Upper lobe of left lung (tissue), 6 donors: Measurements from ENCODE around the gene TAS2R30. TPM values are rescaled to one million over a fixed set of nuclear protein-coding genes. Genes with fewer than 3 reads are reported as not detected.

Experiments
- ATAC-seq, 2 donors: fragments of 200-7000 bp; cut with Tn5 transposase; one replicate each; pipeline ENCODE4 v1.9.1; 2022; ENCODE audit warnings: mild to moderate bottlenecking in 2 of 2, moderate library complexity in 2 of 2; ENCODE audit not compliant: low FRiP score in 2 of 2
- DNase-seq, 2 donors: peaks; one replicate each; pipeline ENCODE4 v3.0.0-alpha.2; 2019 to 2020
- H3K27ac ChIP-seq, 4 donors: fragments of 200-600 bp; sonication (generic); one replicate each; pipeline ENCODE4 v1.5.1; 2016 to 2019
- H3K27me3 ChIP-seq, 4 donors: fragments of 200-600 bp; sonication (generic); one replicate each; pipeline ENCODE4 v1.5.1; 2017 to 2019
- H3K36me3 ChIP-seq, 4 donors: fragments of 200-600 bp; sonication (generic); one replicate each; pipeline ENCODE4 v1.5.1; 2016 to 2019
- H3K4me1 ChIP-seq, 4 donors: fragments of 200-600 bp; sonication (generic); one replicate each; pipeline ENCODE4 v1.5.1; 2018 to 2019
- H3K4me3 ChIP-seq, 4 donors: fragments of 200-600 bp; sonication (generic); one replicate each; pipeline ENCODE4 v1.5.1; 2017 to 2019; ENCODE audit warnings: mild to moderate bottlenecking in 2 of 4, moderate library complexity in 1 of 4
- H3K9me3 ChIP-seq, 4 donors: fragments of 200-600 bp; sonication (generic); one replicate each; pipeline ENCODE4 v1.5.1; 2018 to 2019
- EP300 ChIP-seq, 4 donors: sonication (generic); formaldehyde crosslinking; IDR thresholded peaks; one replicate each; pipeline ENCODE4 v1.5.1; 2017; ENCODE audit warnings: antibody characterized with exemption in 4 of 4, control low read depth in 2 of 4
- POLR2A ChIP-seq, 4 donors: fragments of 450-650 bp; IDR thresholded peaks; one replicate each; pipeline ENCODE4 v1.5.1; 2016 to 2017; ENCODE audit warnings: antibody characterized with exemption in 4 of 4, mild to moderate bottlenecking in 2 of 4
- POLR2AphosphoS5 ChIP-seq, 2 donors: sonication (generic); formaldehyde crosslinking; IDR thresholded peaks; one replicate each; pipeline ENCODE4 v1.5.1; 2017; ENCODE audit warnings: antibody characterized with exemption in 2 of 2
- WGBS, 2 donors: methylation state at CpG; one replicate each; pipeline ENCODE4 v1.1.5; 2017 to 2018; 5-methylcytosine and 5-hydroxymethylcytosine counted together
- total RNA-seq, 6 donors: library from RNA; depleted of rRNA in 4 of 6; stranded (reverse); fragments of >200 nt in 4 of 6; gene quantifications; one replicate each; pipeline versions ENCODE4 v1.1.0 to v1.2.1, GENCODE V29; 2016 to 2021
- TF ChIP-seq, protein P1 (sequence below), 6 experiments: fragments of 450-650 bp in 4 of 6; fragments of 200-600 bp in 2 of 6; sonication (generic) in 2 of 6; IDR thresholded peaks; one replicate each; pipeline ENCODE4 v1.5.1; 2016 to 2019; ENCODE audit warnings: antibody characterized with exemption in 6 of 6
- donor health status: DM: no; HTN: no; CAD: no; lungs with moderate emphysema.
- donor health status: DM: no; HTN: yes; CAD: no; lungs with severe emphysema.

Gene TAS2R30
- total RNA-seq, 6 donors from 2014 or later: 1.4 to 20.2 (median 6.0) TPM

DNA sequence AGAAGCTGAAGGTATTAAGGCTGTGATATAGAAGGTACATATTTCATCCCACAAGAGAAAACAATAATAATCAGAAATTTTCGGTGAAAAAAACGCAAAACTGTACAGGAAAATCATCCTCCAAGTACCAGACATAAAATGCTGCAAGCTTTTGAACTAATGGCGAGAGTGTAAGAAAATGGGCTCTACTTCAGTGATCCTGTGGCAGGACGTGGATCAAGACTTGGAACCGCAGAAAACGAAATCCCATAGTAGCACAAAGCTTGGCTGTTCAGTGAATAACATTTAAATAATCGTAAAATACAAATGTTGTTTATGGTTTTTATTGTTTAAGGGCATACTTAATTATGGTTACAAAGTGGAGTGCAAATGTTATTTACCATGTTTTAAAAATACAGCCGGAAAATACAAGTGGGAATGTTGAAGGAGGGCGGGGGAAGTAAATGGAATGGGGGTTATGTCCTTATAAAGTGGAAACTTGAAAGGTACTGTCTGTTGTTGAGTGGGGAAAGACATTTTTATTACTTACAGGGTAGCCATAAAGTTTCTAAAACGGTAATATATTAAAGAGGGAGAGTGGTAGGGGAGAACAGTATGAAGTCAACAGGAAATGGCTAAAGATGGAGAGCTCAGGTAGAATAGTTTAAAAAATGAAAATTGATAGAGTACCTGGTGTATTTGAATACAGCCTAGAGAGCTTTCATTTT lies 37.7 kb upstream of the TAS2R30 start:
- TF ChIP-seq EP300 (IDR thresholded peaks at IDR 0.05) (no peak), POLR2A (IDR thresholded peaks at IDR 0.05) (no peak), POLR2AphosphoS5 (IDR thresholded peaks at IDR 0.05) (no peak)
- TF ChIP-seq, protein P1, sequence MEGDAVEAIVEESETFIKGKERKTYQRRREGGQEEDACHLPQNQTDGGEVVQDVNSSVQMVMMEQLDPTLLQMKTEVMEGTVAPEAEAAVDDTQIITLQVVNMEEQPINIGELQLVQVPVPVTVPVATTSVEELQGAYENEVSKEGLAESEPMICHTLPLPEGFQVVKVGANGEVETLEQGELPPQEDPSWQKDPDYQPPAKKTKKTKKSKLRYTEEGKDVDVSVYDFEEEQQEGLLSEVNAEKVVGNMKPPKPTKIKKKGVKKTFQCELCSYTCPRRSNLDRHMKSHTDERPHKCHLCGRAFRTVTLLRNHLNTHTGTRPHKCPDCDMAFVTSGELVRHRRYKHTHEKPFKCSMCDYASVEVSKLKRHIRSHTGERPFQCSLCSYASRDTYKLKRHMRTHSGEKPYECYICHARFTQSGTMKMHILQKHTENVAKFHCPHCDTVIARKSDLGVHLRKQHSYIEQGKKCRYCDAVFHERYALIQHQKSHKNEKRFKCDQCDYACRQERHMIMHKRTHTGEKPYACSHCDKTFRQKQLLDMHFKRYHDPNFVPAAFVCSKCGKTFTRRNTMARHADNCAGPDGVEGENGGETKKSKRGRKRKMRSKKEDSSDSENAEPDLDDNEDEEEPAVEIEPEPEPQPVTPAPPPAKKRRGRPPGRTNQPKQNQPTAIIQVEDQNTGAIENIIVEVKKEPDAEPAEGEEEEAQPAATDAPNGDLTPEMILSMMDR (IDR thresholded peaks at IDR 0.05): no peak
- no peaks in the 10 kb centered on the region for H3K27me3 ChIP-seq
- no peaks in the 10 kb centered on the region for H3K36me3 ChIP-seq
- no peak for DNase-seq
- WGBS, 2 donors: 4 to 6% methylated on average over 10 of the region's 10 CpGs
- peak overlapping the region; percentile 66 to 89 (median 84) for H3K4me3 ChIP-seq
- no peak for ATAC-seq
- peaks cover 23 to 35% (median 31%) of the 10 kb centered on the region in 4 donors for H3K4me1 ChIP-seq
- no peaks in the 10 kb centered on the region for H3K9me3 ChIP-seq
- H3K27ac ChIP-seq: peak overlapping the region; percentile 94 to 99 (median 97)

DNA sequence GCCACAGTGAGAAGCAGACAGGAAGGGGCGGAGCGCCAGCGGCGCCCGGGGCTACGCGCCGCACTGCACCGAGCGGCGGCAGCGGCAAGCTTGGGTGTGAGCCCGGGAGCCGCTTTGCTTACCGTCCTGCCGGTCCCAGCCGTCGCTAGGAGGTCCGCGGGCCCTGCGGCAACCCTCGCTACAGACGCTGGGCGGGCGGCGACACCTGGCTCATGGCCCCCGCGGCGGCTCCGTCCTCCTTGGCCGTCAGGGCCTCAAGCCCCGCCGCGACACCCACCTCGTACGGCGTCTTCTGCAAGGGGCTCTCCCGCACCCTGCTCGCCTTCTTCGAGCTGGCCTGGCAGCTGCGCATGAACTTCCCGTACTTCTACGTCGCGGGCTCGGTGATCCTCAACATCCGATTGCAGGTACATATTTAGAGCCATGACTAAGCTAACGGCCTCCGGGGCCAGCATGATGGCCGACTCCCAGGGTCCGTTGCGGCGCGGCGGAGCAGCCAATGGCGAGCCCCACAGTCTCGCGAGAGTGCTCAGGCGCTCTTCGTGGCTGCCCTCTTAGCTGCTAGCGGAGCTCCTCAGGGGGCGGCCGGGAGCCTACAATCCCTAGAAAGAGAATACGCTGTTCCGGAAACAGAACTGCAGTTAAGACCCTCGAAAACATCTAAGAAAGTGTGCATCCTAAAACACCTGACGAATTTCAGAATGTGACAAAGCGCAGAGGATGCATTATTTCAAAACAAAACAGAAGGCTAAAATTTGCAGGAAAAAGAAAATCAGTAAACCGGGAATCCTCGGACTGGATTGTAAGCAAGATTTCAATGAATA lies 36.9 kb upstream of the TAS2R30 start, which contains the start of gene SMIM10L1:
SMIM10L1 (plus strand) TSS at position 50 of the 824 bp plus-strand sequence; CDS start at position 213, 163 bp downstream.
- Histone ChIP-seq H3K4me3 (peak within 1 kb of the TSS; percentile 66 to 89 (median 84)), H3K4me1 (peaks cover 23 to 35% (median 31%) of the 10 kb centered on the region in 4 donors), H3K9me3 (no peaks in the 10 kb centered on the region), H3K27me3 (no peaks in the 10 kb centered on the region), H3K36me3 (no peaks in the 10 kb centered on the region), H3K27ac (peak within 1 kb of the TSS; percentile 94 to 99 (median 97))
- no peak for TF ChIP-seq EP300 (IDR thresholded peaks at IDR 0.05)
- TF ChIP-seq POLR2AphosphoS5 (IDR thresholded peaks at IDR 0.05): peak; percentile 70 to 81
- TF ChIP-seq, protein P1 (IDR thresholded peaks at IDR 0.05): peak in 4 of 6 experiments; percentile 5 to 43 (median 28)
- TF ChIP-seq POLR2A (IDR thresholded peaks at IDR 0.05): peak in 3 of 4 donors; percentile 67 to 81 (median 79)
- DNase-seq (peak; percentile 95 to 96), ATAC-seq (peak; percentile 98 to 100)
- 0 to 1% methylated on average over 14 to 69 of the region's 70 CpGs for WGBS, 2 donors

DNA sequence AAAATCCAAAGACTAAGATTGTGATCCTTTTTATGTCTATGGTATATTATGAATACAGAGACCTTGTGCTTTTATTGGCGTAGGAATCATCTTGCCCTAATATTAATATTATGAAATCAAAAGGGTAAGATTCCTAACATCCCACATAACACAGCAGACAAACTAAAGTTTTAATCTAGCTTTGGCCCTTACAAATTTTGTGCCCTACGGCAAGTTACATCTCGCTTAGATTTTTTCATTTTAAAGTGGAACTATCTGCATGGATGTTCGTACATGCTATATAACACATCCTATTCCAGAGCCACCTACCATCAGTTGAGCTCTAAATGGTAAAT lies 36.3 kb upstream of the TAS2R30 start:
- Histone ChIP-seq H3K9me3 (no peaks in the 10 kb centered on the region), H3K27me3 (no peaks in the 10 kb centered on the region), H3K27ac (peak overlapping the region; percentile 94 to 99 (median 97)), H3K4me1 (peaks cover 23 to 35% (median 31%) of the 10 kb centered on the region in 4 donors), H3K36me3 (peaks cover 0 to 5% (median 0%) of the 10 kb centered on the region in 4 donors), H3K4me3 (peak overlapping the region; percentile 66 to 89 (median 84))
- no peak for ATAC-seq
- no peak for DNase-seq
- TF ChIP-seq, protein P1 (IDR thresholded peaks at IDR 0.05): no peak
- WGBS, 2 donors: 2% methylated on average over 4 of the region's 4 CpGs

DNA sequence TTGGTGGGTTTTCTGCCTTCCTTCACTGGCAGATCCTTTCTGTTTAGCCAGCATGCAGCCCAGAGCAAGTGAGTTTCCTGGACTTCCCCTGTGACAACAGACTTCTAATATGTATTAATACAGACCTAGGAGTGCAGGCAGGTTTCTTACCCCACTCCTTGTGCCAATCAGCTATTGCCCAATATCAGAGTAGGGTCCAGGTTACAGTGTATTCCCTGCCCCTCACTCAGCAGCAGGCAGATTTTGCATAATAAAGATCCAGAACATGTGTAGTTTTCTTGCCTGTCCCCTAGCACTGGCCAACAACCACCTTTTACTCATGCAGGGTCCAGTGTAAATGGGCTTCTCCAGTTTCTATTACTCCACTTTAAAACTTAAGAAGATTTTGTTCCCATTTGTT lies 31.9 kb upstream of the TAS2R30 start:
- no peak overlapping the region for H3K27ac ChIP-seq
- no peak for ATAC-seq
- TF ChIP-seq, protein P1 (IDR thresholded peaks at IDR 0.05): no peak
- TF ChIP-seq POLR2A (IDR thresholded peaks at IDR 0.05) (no peak), POLR2AphosphoS5 (IDR thresholded peaks at IDR 0.05) (no peak), EP300 (IDR thresholded peaks at IDR 0.05) (no peak)
- DNase-seq: no peak
- H3K36me3 ChIP-seq: peaks cover 0 to 7% (median 0%) of the 10 kb centered on the region in 4 donors
- H3K4me1 ChIP-seq: peaks cover 15 to 26% (median 20%) of the 10 kb centered on the region in 4 donors
- H3K27me3 ChIP-seq: no peaks in the 10 kb centered on the region
- H3K4me3 ChIP-seq: no peak overlapping the region
- H3K9me3 ChIP-seq: no peaks in the 10 kb centered on the region
